ENCODE measurements around the gene KIF17.

KIF17 gene

DNA sequence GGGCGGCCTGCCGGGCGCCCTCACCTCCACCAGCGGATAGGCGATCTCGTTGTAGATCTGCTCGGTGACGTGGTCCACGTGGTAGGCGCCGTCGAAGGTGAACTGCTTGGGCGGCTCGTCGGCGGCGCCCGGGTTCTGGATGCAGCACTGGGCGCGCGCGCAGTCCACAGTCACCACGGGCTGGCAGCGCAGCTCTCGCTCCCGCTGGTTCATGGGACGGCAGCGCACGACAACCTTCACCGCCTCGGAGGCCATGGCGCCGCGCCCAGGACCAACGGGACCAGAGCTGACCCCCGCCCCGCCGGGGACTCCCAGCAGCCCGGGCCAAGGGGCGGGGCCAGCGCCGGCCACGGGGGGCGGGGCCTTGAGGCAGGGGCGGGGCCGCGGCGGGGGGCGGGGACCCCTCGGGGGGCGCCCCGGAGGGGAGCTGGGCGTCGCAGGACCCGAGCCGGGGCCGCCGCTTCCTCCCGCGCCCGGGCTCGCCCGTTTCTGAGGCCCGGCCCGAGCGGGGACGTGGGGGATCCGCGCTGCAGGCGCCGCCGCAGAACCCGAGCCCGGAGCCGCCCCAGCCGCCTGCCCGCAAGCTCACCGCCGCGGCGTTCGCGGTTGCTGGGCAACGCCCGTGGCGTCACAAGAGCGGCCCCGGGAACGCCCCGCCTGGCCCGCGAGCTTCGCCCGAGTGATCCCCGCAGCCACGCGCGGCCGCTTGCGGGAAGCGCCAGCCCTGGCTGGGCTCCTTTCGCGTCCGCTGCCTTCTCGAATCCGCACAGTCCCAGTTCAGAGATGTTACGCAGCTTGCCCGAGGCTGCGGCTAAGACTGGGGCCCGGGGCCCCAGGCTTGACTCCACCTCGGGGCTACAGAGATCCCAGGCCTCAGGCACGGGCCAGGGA is at the start of gene KIF17:
Gene KIF17, minus strand, starts transcription at position 556 of the 891 bp plus-strand sequence. Its CDS starts 301 bp downstream, at position 255.
- DNase-seq (ENCODE audit: low spot score): no peak

DNA sequence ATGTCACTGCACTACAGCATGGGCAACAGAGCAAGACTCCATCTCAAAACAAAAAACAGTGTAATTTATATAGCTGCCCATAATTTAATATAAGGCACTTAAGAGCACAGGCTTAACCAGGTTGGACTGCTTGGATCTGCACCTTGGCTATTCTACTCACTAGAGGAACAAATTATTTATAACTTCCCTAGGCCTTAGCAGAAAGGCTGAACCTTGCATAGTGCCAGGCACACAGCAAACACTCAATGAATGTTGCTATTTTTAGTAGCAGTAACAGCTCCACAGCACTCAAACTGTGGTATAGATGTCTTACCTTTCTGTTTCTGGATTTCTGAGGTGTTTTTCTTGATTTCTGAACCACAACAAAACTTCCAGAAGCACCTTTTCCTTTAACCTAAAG is 49.5 kb upstream of the KIF17 start:
- DNase-seq (ENCODE audit: low spot score): no peak

DNA sequence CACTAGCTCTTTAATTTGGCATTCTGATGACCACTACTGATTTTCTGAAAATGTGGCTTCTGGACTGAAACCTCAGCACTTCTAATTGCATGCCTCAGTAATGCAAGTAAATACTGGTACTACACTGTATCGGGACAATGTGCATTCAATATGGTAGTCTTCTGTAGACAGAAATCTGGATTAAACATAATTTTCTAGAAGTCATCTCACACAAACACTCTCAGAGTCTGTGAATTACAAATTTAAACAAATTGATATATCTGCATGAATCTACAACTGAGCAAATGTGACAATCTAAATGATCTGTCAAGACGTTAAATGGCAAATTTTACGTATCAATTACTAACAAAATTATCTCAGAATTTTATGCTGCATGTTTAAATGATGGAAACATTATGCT is 45.6 kb upstream of the KIF17 start:
- no peak for DNase-seq (ENCODE audit: low spot score)

DNA sequence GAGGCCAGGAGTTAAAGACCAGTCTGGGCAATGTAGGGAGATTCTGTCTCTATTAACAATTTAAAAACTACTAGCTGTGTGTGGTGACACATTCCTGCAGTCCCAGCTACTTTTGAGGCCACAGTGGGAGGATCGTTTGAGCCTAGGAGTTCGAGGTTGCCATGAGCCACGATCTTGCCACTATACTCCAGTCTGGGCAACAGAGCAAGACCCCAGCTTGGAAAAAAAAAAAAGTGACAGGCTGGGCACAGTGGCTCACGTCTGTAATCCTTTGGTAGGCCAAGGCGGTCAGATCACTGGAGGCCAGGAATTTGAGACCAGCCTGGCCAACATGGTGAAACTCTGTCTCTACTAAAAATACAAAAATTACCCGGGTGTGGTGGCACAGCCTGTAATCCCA is 42.5 kb upstream of the KIF17 start:
- DNase-seq (ENCODE audit: low spot score): no peak

DNA sequence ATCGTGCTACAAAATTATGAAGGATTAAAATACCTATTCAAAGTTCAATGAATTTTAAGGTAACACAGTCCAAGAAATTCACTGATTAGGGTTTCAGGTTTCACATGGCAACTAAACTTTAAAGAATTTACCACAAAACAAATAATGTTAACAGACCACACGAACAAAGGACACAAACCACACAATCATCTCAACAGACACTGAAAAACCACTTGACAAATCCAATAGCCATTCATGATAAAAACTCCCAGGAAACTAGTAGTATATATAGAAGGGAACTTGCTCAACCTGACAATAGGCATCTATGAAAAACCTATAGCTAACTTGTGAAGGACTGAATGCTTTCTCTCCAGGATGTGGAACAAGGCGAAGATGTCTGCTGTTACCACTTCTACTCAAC is 35.8 kb upstream of the KIF17 start:
- no peak for DNase-seq (ENCODE audit: low spot score)

DNA sequence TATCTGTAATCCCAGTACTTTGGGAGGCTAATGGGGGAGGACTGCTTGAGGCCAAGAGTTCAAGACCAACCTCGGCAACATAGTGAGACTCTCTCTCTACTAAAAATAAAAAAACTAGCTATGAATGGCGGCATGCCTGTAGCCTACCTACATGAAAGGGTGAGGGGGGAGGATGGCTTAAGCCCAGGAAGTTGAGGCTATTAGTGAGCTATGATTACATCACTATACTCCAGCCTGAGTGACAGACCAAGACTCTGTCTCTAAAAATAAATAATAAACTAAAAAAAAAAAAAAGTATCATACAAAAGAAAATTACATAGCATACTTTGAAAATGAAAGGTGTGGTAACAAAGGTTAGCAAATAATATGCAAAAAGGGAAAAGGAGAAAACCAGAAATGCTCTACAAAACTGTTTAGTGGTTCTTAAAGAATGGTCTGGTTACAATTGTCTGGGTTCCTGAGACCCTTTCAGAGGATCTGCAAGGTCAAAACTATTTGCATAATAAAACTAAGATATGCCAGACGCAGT is 33.7 kb upstream of the KIF17 start:
- no peak for DNase-seq (ENCODE audit: low spot score)

DNA sequence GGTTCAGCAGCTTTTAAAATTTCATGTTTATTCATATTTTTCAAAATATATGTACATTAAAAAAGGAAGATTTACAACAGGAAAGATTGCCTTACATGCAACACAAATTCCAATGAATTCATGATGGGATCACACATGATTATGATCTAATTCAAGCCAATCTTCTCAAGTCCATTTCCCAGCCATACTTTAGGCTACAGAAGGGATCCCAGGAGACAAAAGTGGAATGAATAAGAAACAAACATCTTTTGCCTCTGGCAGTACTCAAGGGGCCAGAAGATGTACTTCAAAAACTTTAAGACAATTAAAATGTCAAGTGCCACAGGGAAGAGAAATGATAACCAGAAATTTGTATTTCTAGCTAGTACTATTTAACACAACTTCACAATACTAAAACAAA is 24.9 kb upstream of the KIF17 start:
- no peak for DNase-seq (ENCODE audit: low spot score)

DNA sequence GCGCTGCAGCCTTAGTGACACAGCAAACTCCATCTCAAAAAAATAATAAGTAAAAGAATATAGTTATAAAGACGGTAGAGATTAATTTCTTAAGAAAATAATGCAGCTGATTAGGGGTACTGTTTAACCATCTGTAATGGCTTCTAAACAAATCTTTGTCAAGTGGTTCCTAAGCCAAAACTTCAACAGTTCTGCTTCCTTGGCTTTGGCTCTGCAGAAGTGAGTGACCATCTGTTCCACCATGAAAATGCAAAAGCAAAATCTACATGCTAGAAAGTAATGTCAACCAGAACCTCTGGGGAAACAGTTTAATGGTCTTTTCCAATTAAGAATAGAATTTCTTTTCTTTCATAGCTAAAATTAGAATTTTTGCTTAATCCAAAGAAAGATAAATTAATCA is 23.0 kb upstream of the KIF17 start:
- no peak for DNase-seq (ENCODE audit: low spot score)

DNA sequence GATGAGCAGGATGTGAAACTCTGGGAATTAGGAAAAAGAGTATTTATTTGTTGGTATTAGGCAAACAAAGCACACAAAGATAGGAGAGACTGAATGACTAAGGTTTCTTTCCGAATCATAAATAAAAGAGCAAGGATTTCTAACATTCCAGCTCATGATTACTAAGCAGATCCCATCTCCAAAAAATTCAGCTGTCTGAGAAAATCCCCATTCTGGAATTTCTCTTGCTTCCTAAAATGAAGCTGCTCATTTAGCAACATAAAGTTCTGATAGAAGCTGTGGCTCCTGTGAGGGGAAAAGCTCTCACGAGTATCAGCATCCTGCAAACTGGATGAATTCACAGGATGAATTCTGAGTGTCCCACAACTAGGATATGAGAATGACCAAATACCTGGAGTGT is 21.4 kb upstream of the KIF17 start:
- no peak for DNase-seq (ENCODE audit: low spot score)

DNA sequence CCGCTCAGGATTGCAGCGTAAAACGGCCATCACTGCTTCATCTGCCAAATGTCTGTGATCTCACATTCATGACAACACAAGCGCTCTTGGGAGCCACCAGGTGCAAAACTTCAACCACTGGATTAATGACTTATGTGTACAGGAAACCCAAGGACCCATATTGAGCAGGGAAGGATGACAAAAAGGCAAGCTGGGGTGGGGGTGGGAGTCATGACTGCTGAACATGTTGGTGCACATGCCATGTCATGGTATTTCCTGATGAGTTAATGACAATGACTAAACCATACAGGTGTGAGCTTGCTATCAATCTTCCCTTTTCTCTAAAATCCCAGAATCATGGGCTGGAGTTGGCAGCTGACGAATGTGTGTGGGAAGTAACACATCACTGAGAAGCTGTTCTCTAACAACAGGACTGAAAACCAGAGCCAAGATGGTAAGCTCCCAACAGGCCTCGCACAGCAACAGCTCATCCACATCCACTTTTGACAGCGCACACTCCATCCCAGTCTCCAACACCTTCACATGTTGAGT is 17.8 kb upstream of the KIF17 start:
- DNase-seq (ENCODE audit: low spot score): no peak

DNA sequence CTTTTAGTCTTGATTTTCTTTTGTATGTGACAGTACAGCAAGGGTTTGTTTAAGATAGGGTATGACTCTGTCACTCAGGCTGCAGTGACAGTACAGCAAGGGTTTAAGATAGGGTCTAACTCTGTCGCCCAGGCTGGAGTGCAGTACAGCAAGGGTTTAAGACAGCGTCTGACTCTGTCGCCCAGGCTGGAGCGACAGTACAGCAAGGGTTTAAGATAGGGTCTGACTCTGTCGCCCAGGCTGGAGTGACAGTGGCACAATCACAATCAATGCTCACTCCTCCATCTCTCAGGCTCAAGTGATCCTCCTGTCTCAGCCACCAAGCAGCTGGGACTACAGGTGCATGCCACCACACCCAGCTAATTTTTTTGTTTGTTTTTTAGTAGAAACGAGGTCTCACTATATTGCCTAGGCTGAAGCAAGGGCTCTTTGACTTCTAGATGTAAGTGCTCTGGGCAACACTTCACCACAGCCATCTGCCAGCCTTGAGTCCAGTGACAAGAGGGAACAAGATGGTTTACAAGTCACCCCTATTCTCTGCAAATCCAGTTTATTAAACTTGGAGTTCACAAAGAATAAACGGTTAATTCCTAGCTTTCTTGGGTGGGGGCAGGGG is 15.7 kb upstream of the KIF17 start:
- no peak for DNase-seq (ENCODE audit: low spot score)

DNA sequence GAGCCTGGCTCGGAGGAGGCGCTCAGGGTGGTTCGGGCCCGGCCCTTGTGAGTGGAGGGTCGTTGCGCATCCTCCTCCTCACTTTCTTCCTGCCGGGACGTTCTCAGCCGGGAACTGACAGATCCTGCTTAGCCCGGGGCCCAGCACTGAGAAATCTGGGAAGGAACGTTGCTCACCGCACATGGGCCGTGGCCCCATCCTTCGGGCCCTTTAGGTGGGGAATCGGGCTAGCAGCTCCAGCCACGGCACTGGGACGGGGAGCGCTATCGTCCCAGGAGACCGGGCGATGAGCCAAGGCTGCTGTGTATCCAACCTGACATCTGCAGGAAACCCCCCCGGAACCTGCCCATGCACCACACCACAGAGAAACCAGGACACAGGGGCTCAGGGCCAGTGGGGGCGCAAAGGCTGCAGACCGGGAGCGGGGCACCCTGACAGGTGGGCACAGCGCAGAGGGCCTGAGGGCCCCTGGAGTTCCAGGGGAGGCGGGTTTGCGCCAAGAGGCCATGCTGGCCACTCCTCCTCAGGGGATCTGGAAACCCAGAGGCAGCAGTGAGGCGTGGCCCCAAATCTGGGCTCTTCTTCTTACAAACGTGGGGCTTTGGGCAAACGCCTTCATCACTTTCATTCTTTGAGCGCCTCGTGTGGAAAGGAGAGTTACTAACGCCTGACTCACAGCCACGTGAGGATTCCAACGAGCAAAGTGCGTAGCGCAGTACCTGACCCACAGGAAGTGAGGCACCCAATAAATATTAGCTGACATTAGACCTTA is 15.0 kb upstream of the KIF17 start, which contains the start of gene SH2D5:
Gene SH2D5, minus strand, starts transcription at position 116 of the 772 bp plus-strand sequence. CDS start 4,659 bp downstream, outside the sequence.
- peak; percentile 69 for DNase-seq (ENCODE audit: low spot score)

DNA sequence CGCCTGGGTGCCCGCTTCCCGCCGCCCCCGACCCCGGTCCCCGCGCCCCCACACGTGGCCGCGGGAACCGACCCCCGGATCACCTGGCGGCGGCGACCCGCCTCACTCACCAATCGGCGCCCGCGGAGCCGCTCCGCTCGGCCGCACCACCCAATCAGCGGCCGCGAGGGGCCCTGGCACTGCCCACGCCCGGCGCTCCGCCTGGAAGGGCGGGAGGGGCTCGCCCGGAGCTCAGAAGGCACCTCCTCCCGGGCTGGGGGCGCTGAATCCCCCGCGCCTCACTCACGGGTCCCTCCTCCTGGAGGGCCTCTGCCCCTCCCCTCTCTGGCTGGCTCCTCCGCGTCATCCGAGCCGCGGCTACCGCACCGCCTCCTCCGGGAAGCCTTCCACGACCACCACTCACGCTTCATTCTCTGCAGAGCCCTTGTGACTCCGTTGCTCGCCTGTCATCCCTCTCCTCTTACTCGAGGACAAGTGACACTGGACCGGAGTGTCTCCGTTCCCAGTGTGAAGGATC is 14.3 kb upstream of the KIF17 start:
- DNase-seq (ENCODE audit: low spot score): no peak

DNA sequence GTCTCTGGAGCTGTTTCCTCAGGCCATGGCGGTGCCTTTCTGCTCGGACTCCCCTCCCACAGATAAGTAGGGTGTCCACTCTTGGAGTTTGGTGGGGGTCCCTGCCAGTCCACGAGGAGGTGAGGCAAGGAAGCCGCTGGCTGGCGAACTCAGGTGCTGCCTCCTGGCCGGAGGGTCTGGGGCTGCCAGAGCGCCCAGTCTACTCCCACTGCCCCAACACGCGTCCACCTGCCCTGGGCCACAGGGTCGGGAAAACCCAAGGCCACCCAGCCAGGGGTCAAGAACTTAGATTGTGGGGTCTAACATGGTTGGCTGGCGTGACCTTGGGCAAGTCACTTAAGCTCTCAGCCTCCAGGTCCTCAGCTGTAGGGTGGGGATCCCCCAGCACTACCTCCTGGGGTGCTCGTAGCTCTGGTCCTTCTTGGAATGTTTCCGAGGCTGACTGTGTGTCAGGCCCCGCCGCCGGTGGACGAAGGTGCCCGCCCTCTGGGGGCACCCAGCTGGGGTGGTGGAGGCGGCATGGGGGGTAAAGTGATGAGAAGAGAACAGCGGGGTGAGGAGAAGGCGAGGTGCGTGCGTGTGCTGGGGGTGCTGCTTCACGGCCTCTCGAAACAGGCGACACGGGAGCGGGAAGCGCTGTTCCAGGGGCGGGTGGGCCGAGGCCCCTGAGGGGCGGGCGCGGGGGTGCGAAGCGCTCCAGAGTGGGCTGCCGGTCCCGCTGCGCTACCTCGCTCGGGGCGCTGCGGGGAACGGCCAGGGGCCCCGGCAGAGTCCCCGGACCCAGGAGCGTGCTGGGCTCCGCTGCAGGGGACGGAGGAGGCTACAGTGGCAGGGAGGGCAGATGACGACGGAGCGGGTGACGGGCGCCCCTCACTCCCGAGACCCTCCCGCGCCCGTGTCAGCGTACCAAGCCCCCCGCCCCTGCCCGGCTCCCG is 13.5 kb upstream of the KIF17 start:
- DNase-seq (ENCODE audit: low spot score): no peak

DNA sequence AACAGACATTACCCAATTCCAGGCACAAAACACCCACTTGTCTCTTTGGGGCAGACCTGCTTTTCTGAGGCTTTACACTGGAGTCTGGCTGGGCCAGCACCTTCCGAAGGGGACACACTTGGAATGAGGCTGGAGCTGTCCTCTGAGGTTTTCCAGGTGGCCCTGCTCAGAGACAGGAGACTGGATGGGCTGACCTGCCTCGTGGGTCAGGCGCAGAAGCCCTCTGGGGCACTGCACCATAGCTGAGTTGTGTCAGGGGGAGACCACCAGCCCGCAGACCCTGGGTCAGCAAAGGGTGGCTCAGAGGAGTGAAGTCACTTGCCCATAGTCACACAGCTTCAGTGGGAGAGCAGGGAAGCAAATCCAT is 12.9 kb upstream of the KIF17 start:
- DNase-seq (ENCODE audit: low spot score): no peak

DNA sequence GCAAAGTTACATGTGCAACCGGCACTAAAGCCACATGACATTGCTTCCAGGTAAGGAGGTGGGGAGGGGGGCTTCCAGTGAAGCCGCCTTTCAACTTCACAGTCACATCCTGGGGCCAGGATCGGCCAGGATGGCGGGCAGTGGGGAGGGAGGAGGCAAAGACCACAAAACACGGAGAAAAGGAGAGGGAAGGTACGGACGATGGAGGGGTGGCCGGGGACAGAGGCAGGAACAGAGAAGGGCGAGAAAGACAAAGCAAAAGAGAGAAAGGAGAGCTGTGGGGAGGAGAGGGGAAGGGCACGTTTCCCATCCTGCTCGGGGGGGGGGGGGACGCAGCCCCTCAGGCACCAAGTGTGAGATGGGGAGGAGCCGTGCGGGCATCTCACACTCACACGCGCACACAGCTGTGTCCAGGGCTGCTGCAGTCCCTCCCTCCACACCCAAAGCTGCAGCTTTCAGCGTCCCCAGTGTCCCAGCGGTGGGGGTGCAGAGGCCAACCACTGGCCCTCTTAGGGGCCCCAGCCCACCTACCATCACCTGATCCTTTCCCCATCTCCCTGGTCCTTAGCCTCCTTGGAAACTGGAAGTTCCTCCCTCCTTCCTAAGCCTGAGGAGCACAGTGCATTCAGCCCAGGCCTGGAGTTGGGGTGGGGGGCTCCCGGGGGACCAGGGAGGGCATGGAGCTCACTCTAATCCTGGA is 12.3 kb upstream of the KIF17 start:
- no peak for DNase-seq (ENCODE audit: low spot score)

DNA sequence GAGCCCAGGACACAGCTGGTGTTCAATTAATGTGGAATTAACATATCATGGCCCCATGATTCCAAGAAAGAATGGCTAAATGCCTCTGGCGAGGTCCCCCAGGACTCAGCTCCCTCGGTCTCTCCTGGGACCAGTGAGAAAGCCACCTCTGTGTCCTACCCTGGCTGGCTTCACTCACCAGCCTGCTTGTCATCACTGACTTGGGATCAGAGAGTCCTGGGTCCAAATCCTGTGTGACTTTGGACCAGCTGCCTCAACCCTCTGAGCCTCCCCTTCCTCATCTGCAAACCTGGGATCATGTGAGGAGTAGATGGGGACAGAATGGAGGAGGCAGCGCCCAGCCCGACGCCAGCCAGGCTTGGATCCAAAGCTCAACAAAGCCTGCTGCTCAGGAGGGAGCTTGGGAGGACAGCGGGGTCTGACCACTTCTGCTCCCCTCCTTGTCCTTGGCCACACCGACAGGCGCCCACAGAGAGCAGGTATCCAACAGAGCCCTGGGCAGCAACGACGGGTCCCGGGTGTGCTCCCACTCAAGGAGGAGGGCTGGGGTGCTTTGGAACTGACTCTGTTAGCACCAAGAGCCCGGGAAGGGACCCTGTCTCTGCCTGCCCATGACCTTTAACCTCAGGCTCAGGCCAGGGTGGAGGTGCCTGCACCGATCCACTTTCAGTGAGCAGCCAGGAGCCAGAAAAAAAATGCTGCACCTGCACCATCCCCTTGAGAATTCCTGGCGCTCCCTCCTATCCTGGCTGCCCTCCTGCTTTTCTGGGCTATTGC is 11.5 kb upstream of the KIF17 start:
- no peak for DNase-seq (ENCODE audit: low spot score)

DNA sequence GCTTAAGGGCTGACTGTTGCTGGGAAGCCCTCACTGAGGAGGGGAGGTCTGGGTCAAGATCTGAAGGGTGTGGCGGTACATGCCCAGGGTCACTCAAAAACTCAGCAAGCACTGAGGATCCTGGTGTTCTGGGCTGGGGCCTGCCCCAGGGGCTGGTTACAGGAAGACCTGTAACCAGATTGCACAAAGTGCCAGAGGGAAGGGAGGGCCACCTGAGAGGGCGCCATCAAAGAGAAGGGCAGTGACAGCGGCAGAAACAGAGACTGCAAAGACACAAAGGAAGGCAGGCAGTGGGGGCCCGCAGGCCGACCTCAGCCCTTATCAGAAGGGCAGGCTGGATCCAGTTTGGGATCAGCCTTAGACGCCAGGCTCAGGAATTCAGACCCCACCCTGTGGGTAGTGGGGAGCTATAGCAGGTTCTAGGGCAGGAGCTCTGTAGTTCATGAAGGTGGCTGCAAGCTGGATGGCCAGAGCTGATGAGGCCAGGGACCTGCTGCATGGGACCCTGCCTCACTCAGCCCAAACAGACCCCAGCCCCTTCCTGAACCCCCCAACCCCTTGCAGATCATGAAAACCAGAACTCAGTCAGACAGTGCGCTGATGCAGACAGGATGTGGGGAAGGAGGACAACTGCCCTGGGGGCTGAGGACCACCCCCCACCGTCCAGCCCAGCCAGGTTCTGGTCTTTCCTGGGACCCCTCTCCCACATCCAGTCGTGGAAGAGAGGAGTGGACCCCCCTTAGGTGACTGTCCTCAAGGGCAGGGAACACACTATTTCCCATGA is 10.8 kb upstream of the KIF17 start:
- DNase-seq (ENCODE audit: low spot score): no peak
